GM19397 (cell line): ENCODE data around the gene FLNB.

ENCODE experiments used
- ATAC-seq: cut with Tn5 transposase; IDR thresholded peaks from one replicate; pipeline ENCODE4 v1.9.1; 2021; ENCODE audit warnings: mild to moderate bottlenecking, moderate library complexity; ENCODE audit not compliant: unreplicated experiment

The FLNB gene

GRCh38 chr3:58005669-58006068 is 2.6 kb upstream of the FLNB start:
- no peak for ATAC-seq

- no peak for ATAC-seq
Measured at GRCh38 chr3:58006661-58007060, 1.6 kb upstream of the FLNB start.

- ATAC-seq, result no peak
Measured at GRCh38 chr3:58009026-58009748, 965 bp downstream of the FLNB start.

- ATAC-seq, result no peak
Measured at GRCh38 chr3:58009749-58010535, 1.7 kb downstream of the FLNB start.

- ATAC-seq, result no peak
Measured at GRCh38 chr3:58010562-58010961, 2.3 kb downstream of the FLNB start.

- ATAC-seq, result no peak
Measured at GRCh38 chr3:58011580-58011979, 3.4 kb downstream of the FLNB start.

- no peak for ATAC-seq
Measured at GRCh38 chr3:58012302-58012701, 4.1 kb downstream of the FLNB start.

GRCh38 chr3:58013099-58013498 is 4.9 kb downstream of the FLNB start:
- no peak for ATAC-seq

GRCh38 chr3:58013973-58014649 is 5.9 kb downstream of the FLNB start:
- ATAC-seq, result no peak

GRCh38 chr3:58015520-58015915 is 7.3 kb downstream of the FLNB start:
- ATAC-seq, result no peak

GRCh38 chr3:58016710-58017109 is 8.5 kb downstream of the FLNB start:
- ATAC-seq, result no peak

GRCh38 chr3:58018892-58019742 is 10.9 kb downstream of the FLNB start:
- ATAC-seq, result no peak

- ATAC-seq, result no peak
Measured at GRCh38 chr3:58020783-58021071, 12.5 kb downstream of the FLNB start.

- no peak for ATAC-seq
Measured at GRCh38 chr3:58021072-58021959, 13.1 kb downstream of the FLNB start.

- ATAC-seq, result no peak
Measured at GRCh38 chr3:58021962-58022361, 13.7 kb downstream of the FLNB start.

- ATAC-seq, result no peak
Measured at GRCh38 chr3:58022490-58022889, 14.3 kb downstream of the FLNB start.

- no peak for ATAC-seq
Measured at GRCh38 chr3:58023531-58023930, 15.3 kb downstream of the FLNB start.

GRCh38 chr3:58025406-58025805 is 17.2 kb downstream of the FLNB start:
- ATAC-seq, result no peak

- ATAC-seq, result no peak
Measured at GRCh38 chr3:58025837-58026569, 17.8 kb downstream of the FLNB start.
